Epithelial cell of proximal tubule (primary cell): ENCODE results near the gene MRFAP1L1. TPM values are rescaled to one million over a fixed set of nuclear protein-coding genes. Genes with fewer than 3 reads are reported as not detected.

Source experiments
- DNase-seq: peaks from one replicate; pipeline ENCODE4 v3.0.0-alpha.2; 2011; ENCODE audit warnings: low read depth
- H3K4me3 ChIP-seq: 2 replicates; pipeline ENCODE4 v1.5.1; 2011; ENCODE audit warnings: low read depth, mild to moderate bottlenecking, low read length
- total RNA-seq: library from RNA; depleted of rRNA; stranded (reverse); fragments of >200 nt; gene quantifications from 2 replicates; pipeline ENCODE4 v1.2.3, GENCODE V29; 2015
- TF ChIP-seq, protein P1 (sequence below): conservative IDR thresholded peaks from 2 replicates; pipeline ENCODE4 v1.5.1; 2012; ENCODE audit warnings: low read depth, mild to moderate bottlenecking, low read length

MRFAP1L1 gene
- total RNA-seq, 1 donor from 2014 or later: 49.1 TPM

DNA sequence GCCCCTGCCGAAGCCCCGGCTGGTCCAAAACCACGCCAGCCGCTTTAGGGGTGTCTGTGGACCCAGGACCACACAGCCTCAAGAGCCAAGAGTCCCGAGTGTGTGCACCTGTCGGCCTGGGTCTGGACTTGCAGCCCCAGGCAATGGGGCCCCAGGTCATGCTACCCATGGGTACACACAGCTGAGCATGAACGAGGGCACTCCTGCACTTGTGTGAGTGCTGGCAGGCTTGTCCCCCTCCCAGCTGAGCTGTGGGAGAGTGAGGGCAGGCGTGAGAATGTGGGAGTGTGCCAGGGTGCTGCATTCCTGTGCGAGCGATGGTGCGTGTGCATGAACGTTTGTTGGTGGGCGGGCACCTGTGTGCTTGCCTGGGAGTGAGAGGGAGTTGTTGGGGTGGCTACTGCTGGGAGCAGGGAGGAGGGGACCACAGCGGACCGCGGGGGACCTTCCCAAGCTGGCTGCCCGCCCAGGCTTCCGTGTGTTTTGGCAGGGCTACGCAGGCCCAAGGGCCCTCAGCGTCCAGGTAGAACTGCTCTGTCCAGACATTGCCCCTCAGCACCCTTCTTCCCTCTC lies 37.1 kb upstream of the MRFAP1L1 start:
- no peak for DNase-seq
- TF ChIP-seq, protein P1, sequence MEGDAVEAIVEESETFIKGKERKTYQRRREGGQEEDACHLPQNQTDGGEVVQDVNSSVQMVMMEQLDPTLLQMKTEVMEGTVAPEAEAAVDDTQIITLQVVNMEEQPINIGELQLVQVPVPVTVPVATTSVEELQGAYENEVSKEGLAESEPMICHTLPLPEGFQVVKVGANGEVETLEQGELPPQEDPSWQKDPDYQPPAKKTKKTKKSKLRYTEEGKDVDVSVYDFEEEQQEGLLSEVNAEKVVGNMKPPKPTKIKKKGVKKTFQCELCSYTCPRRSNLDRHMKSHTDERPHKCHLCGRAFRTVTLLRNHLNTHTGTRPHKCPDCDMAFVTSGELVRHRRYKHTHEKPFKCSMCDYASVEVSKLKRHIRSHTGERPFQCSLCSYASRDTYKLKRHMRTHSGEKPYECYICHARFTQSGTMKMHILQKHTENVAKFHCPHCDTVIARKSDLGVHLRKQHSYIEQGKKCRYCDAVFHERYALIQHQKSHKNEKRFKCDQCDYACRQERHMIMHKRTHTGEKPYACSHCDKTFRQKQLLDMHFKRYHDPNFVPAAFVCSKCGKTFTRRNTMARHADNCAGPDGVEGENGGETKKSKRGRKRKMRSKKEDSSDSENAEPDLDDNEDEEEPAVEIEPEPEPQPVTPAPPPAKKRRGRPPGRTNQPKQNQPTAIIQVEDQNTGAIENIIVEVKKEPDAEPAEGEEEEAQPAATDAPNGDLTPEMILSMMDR: no peak

DNA sequence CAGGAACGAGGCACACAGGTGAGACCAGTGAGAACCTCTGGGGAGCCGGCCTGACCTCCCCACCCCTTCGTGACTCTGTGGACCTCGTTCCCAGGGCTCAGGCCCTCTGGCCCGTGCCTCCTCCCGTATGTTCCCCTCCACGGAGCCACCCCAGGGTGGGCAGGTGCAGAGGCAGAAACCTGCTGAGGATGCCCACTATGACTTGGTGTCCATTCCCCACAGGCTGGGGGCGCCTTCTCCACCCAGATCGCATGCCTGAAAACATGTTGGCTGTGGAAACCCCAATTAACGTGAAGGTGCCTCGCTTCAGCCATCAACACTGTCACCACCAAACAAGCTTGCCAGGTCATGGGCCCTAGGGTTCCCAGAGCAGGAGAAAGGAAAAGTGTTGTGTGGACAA lies 33.3 kb upstream of the MRFAP1L1 start:
- no peak overlapping the region for H3K4me3 ChIP-seq
- TF ChIP-seq, protein P1: no peak
- DNase-seq: no peak

More for the DNA sequence above, 37.1 kb upstream of the MRFAP1L1 start:
- H3K4me3 ChIP-seq: no peak overlapping the region

DNA sequence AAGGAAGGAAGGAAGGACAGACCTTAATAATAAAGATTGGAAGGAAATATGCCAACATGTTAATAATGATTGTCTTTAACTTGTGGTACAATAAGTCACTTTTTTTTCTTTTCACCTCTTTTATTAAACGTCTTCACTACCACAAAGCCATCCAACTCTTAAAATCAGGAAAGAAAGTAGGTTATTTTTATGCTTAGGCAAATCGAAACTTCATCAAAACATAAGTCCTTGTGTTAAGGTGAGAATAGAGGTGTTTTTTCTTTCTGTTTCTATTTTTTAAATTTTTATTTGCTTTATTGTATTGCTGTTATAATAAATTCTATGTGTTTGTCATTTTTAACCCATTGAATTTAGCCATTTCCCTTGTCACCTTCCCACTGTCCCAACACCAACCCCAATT lies 32.8 kb upstream of the MRFAP1L1 start:
- DNase-seq: no peak
- H3K4me3 ChIP-seq: no peak overlapping the region
- TF ChIP-seq, protein P1: no peak

DNA sequence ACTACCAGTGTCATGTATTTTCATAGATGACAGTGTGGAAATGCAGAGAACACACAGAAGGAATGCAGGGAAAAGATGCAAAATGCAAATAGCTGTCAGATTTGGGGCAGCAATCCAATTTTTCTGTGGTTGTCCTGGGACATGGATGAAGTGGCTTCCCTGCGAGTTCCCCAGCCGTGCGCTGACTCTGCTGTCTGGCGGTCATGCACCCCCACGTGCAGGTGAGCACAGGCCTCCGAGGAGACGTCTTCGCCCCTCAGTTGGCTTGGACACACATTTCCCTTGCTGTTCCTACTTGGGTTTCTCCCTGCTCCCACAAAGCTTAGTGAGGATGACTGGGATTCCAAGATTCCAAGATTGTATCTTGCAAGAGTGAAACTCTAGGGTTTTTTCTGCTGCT lies 30.7 kb upstream of the MRFAP1L1 start:
- DNase-seq: no peak
- H3K4me3 ChIP-seq: no peak overlapping the region
- TF ChIP-seq, protein P1: no peak

DNA sequence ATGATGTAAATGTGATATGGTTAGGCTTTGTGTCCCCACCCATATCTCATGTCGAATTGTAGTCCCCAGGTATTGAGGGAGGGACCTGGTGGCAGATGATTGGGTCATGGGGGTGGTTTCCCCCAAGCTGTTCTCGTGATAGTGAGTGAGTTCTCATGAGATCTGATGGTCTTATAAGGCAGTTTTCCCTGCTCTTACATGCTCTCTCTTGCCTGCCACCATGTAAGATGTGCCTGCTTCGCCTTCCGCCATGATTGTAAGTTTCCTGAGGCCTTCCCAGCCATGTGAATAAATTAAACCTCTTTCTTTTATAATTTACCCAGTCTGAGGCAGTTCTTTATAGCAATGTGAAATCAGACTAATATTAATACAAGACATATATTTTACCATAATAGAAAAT lies 30.3 kb upstream of the MRFAP1L1 start:
- TF ChIP-seq, protein P1: no peak
- DNase-seq: no peak
- H3K4me3 ChIP-seq: no peak overlapping the region

DNA sequence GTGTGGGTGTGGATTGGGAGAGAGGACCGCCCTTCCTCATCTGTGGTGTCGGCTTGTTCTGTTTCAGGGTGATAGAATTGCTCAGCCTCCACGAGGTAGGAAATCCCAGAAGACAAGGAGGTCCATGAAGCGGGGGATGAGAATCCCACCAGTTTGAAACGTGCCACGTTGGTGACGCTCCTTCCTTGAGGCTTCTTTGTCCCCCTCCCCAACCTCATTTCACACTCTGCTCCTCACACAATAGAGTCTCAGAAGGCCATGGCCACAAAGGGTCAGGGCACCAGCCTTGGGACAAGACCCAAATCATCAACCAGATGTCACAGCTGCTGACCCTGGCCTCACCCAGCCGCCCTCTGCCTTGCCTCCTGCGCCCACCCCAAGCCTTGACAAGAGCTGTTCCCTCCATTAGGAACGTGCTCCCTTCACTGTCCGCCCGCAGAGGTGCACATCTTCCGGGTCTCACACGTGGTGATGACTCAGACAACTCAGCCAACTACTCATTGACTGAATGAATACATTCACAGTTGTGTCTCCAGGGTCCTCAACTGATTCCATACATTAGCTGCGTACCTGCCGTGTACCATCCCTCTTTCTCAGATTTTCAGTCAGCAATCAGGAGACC lies 24.6 kb upstream of the MRFAP1L1 start:
- TF ChIP-seq, protein P1: no peak
- H3K4me3 ChIP-seq: no peak overlapping the region
- DNase-seq: no peak
